Ishikawa (cell line): ENCODE measurements around the gene TENT4A.
A peak's percentile ranks its signal among the peaks of the same experiment; 100 is the strongest.

ENCODE experiments used
- CEBPB ChIP-seq: IDR thresholded peaks from 2 replicates; pipeline ENCODE4 v1.6.1; 2012
- CREB1 ChIP-seq: IDR thresholded peaks from 2 replicates; pipeline ENCODE4 v1.6.1; 2012; ENCODE audit warnings: low read depth
- EGR1 ChIP-seq: IDR thresholded peaks from 2 replicates; pipeline ENCODE4 v1.6.1; 2012
- EP300 ChIP-seq: IDR thresholded peaks from 2 replicates; pipeline ENCODE4 v1.6.1; 2012; ENCODE audit warnings: borderline replicate concordance
- FOXM1 ChIP-seq: IDR thresholded peaks from 2 replicates; pipeline ENCODE4 v1.6.1; 2012; ENCODE audit warnings: low read depth, borderline replicate concordance
- MAX ChIP-seq: IDR thresholded peaks from 2 replicates; pipeline ENCODE4 v1.6.1; 2012
- NFIC ChIP-seq: IDR thresholded peaks from 2 replicates; pipeline ENCODE4 v1.6.1; 2012
- RAD21 ChIP-seq: IDR thresholded peaks from 2 replicates; pipeline ENCODE4 v1.6.1; 2012; ENCODE audit warnings: low read depth
- REST ChIP-seq: IDR thresholded peaks from 2 replicates; pipeline ENCODE4 v1.6.1; 2012; ENCODE audit warnings: low read depth, mild to moderate bottlenecking
- TAF1 ChIP-seq: IDR thresholded peaks from 2 replicates; pipeline ENCODE4 v1.6.1; 2012; ENCODE audit warnings: low read depth, mild to moderate bottlenecking
- TCF12 ChIP-seq: IDR thresholded peaks from 2 replicates; pipeline ENCODE4 v1.6.1; 2012; ENCODE audit warnings: low read depth
- TEAD4 ChIP-seq: IDR thresholded peaks from 2 replicates; pipeline ENCODE4 v1.6.1; 2012
- USF1 ChIP-seq: IDR thresholded peaks from 2 replicates; pipeline ENCODE4 v1.6.1; 2012
- YY1 ChIP-seq: IDR thresholded peaks from 2 replicates; pipeline ENCODE4 v1.6.1; 2012; ENCODE audit warnings: low read depth
- ZBTB7A ChIP-seq: IDR thresholded peaks from 2 replicates; pipeline ENCODE4 v1.6.1; 2012; ENCODE audit warnings: low read depth

TENT4A gene

GRCh38 chr5:6773342-6774035, 60.3 kb downstream of the TENT4A start:
- TF ChIP-seq TCF12 (peak; percentile 44; the same call in 1 of the 2 replicates), NFIC (peak; percentile 24; the same call in 1 of the 2 replicates), EP300 (peak; percentile 42; the same call in 1 of the 2 replicates), TEAD4 (peak; percentile 48), ZBTB7A (no peak), MAX (peak; percentile 23; the same call in 1 of the 2 replicates), TAF1 (no peak), YY1 (no peak), FOXM1 (no peak), RAD21 (no peak)

GRCh38 chr5:6774721-6775204, 61.5 kb downstream of the TENT4A start:
- no peak for TF ChIP-seq ZBTB7A
- TF ChIP-seq RAD21 = no peak
- no peak for TF ChIP-seq TCF12
- TF ChIP-seq NFIC = no peak
- TF ChIP-seq YY1 = no peak
- TF ChIP-seq EGR1 = no peak
- TF ChIP-seq FOXM1 = no peak
- no peak for TF ChIP-seq REST
- TF ChIP-seq TAF1 = no peak
- no peak for TF ChIP-seq USF1
- TF ChIP-seq EP300 = no peak
- no peak for TF ChIP-seq TEAD4
- no peak for TF ChIP-seq MAX
- TF ChIP-seq CREB1 = no peak

GRCh38 chr5:6775571-6775970, 62.3 kb downstream of the TENT4A start:
- TF ChIP-seq CREB1 (no peak), TCF12 (no peak), YY1 (no peak), TAF1 (no peak), MAX (no peak), NFIC (no peak), EP300 (no peak), ZBTB7A (no peak)

- TF ChIP-seq MAX (no peak), CEBPB (no peak), RAD21 (peak; percentile 22), USF1 (no peak), CREB1 (no peak), FOXM1 (no peak), REST (no peak), TAF1 (no peak)
These were observed 67.7 kb downstream of the TENT4A start for GRCh38 chr5:6780802-6781391.

GRCh38 chr5:6781716-6782115, 68.5 kb downstream of the TENT4A start:
- TF ChIP-seq RAD21 (no peak), CREB1 (no peak), CEBPB (no peak), MAX (no peak), USF1 (no peak), EP300 (no peak), REST (no peak), FOXM1 (no peak), TCF12 (no peak), EGR1 (no peak), TAF1 (no peak), YY1 (no peak), ZBTB7A (no peak), TEAD4 (no peak), NFIC (no peak)
